ENCODE results near the gene SCAMP5. TPM values are rescaled to one million over a fixed set of nuclear protein-coding genes. Genes with fewer than 3 reads are reported as not detected.

The SCAMP5 gene
- total RNA-seq, 2 experiments from 2014 or later = 3.9 to 4.5 TPM

DNA sequence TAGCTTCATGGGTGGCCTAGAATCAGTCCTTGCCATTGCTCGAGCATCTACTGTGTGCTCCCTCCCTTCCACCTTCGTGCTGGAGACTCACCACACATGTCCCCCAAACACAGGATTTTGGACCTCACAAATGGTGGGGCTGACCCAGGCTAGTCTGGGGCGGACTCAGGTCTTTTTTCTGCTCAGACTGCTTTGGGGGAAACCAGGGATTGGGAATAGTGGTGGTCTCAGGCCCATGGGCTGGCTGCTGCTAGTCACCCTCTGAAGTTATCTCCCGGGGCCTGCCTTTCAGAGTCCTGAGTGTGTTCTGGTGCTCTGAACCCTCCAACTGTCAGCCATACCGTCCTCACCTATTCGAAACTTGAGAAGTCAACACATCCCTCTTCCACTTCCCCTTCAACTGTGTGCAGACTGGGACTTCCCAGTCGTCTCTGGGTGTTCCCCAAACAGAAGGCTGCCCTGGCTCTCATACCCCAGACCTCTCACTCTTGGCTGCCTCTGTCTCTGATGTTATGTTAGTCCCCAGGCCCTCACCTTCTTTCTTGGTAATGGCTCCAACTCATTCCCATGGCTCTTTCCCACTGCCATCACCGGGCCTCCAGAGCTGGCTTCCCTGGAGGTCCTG is 74.0 kb downstream of the SCAMP5 start:
- Mint-ChIP-seq H3K27me3 (peaks cover 22% of the 10 kb centered on the region), H3K36me3 (ENCODE audit: low read depth) (peaks cover 2% of the 10 kb centered on the region), H3K27ac (no peak overlapping the region), H3K9me3 (ENCODE audit: low read depth) (no peaks in the 10 kb centered on the region), H3K4me1 (peaks cover 19% of the 10 kb centered on the region), H3K4me3 (no peak overlapping the region)
- CTCF ChIA-PET = no interaction called here
- DNase-seq (no peak), ATAC-seq (no peak)
- POLR2A ChIA-PET = no interaction called here
- intact Hi-C loops (cut with DNase I, micrococcal nuclease) = no loop called here

DNA sequence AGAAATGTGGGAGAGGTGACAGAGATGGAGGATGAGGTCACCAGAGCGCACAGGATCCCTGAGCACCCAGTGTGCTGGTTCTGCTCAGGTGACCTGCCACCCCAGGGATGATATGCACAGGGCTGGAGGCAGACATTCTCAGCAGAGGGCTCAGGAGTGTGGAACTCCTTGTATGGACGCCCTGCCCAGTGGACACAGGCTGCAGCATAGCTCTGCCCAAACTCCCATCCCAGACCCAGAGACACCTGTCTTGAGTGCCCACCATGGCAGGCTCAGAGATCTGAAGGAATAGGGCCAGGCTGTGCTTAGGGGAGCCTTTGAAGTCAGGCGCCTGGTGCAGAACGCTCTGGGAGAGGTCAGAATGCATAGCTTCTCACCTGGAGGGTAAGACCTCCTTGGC is 75.3 kb downstream of the SCAMP5 start:
- intact Hi-C loops (cut with DNase I, micrococcal nuclease) = no loop called here
- Mint-ChIP-seq H3K27ac (no peak overlapping the region), H3K4me1 (peaks cover 15% of the 10 kb centered on the region), H3K27me3 (peaks cover 22% of the 10 kb centered on the region), H3K36me3 (ENCODE audit: low read depth) (peaks cover 6% of the 10 kb centered on the region), H3K9me3 (ENCODE audit: low read depth) (peaks cover 5% of the 10 kb centered on the region), H3K4me3 (no peak overlapping the region)
- CTCF ChIA-PET = interaction anchor here (0.6 kb wide), 1 partner anchor 158 kb away, joined by 3 read pairs; no protein-coding TSS in a partner anchor
- POLR2A ChIA-PET = interaction anchor here (0.6 kb wide), 1 partner anchor 97 kb away, joined by 3 read pairs; no protein-coding TSS in a partner anchor
- ATAC-seq (no peak), DNase-seq (no peak)

Other genes starting within 250 kb of the SCAMP5 start
- not detected for gene CYP1A2, start 246.7 kb upstream of the SCAMP5 start, total RNA-seq
- gene CSK, start 213.5 kb upstream of the SCAMP5 start, total RNA-seq = 100 to 1,000 TPM; 229 to 272 TPM
- gene LMAN1L, start 182.7 kb upstream of the SCAMP5 start, total RNA-seq = under 1 TPM in 1 of 2 experiments, not detected in 1; 0.25 TPM
- under 1 TPM in 1 of 2 experiments, not detected in 1; 0.11 TPM for gene CPLX3, start 168.9 kb upstream of the SCAMP5 start, total RNA-seq
- gene ULK3, start 152.4 kb upstream of the SCAMP5 start, total RNA-seq = 10 to 100 TPM; 40.3 to 45.2 TPM
- gene SCAMP2, start 122.2 kb upstream of the SCAMP5 start, total RNA-seq = 10 to 100 TPM; 61.6 to 83.4 TPM
- 10 to 100 TPM; 75.7 to 93.3 TPM for gene MPI, start 105.5 kb upstream of the SCAMP5 start, total RNA-seq
- 10 to 100 TPM; 39.3 to 49.7 TPM for gene FAM219B, start 88.7 kb upstream of the SCAMP5 start, total RNA-seq
- 100 to 1,000 TPM; 313 to 319 TPM for gene COX5A, start 57.5 kb upstream of the SCAMP5 start, total RNA-seq
- 1 to 10 TPM; 5.4 to 6.2 TPM for gene RPP25, start 38.8 kb upstream of the SCAMP5 start, total RNA-seq
- 10 to 100 TPM; 23.3 to 24.0 TPM for gene PPCDC, start 28.0 kb downstream of the SCAMP5 start, total RNA-seq
- gene C15orf39, start 206.3 kb downstream of the SCAMP5 start, total RNA-seq = 10 to 100 TPM; 18.6 to 25.1 TPM